Neural cell (in vitro differentiated cells): ENCODE results near the gene PDE1A. TPM values are rescaled to one million over a fixed set of nuclear protein-coding genes. Genes with fewer than 3 reads are reported as not detected.

Experiments used
- H2AFZ ChIP-seq: fragments of 200-600, 300-800 bp; sonication (generic), shearing (Covaris generic); 2 replicates; pipeline ENCODE4 v1.6.0; 2014; ENCODE audit warnings: low read depth, mild to moderate bottlenecking, antibody characterized with exemption, low read length, moderate library complexity
- H3F3A ChIP-seq: fragments of 200-600 bp; shearing (Covaris generic); 2 replicates; pipeline ENCODE4 v1.6.1; 2016; ENCODE audit warnings: mild to moderate bottlenecking, moderate library complexity, mixed read lengths, antibody characterized with exemption, low read length; ENCODE audit not compliant: insufficient read depth, poor library complexity, severe bottlenecking
- H3K27ac ChIP-seq: fragments of 200-600, 300-800 bp; sonication (generic), shearing (Covaris generic); 2 replicates; pipeline ENCODE4 v1.5.1; 2014; ENCODE audit warnings: mild to moderate bottlenecking, low read length, moderate library complexity
- H3K27me3 ChIP-seq: fragments of 300-800, 200-600 bp; sonication (generic), shearing (Covaris generic); 2 replicates; pipeline ENCODE4 v1.6.0; 2014; ENCODE audit warnings: mild to moderate bottlenecking, low read depth, low read length, moderate library complexity; ENCODE audit not compliant: insufficient read depth
- H3K36me3 ChIP-seq: fragments of 300-800, 200-600 bp; sonication (generic), shearing (Covaris generic); 2 replicates; pipeline ENCODE4 v1.5.1; 2014; ENCODE audit warnings: mild to moderate bottlenecking, antibody characterized with exemption, low read length, moderate library complexity; ENCODE audit not compliant: insufficient read depth
- H3K4me2 ChIP-seq: fragments of 300-800, 200-600 bp; sonication (generic), shearing (Covaris generic); 2 replicates; pipeline ENCODE4 v1.6.0; 2014; ENCODE audit warnings: mild to moderate bottlenecking, low read length
- H3K4me3 ChIP-seq: fragments of 300-800, 200-600 bp; sonication (generic), shearing (Covaris generic); 2 replicates; pipeline ENCODE4 v1.5.1; 2014; ENCODE audit warnings: mild to moderate bottlenecking, low read length, moderate library complexity
- H3K79me2 ChIP-seq: fragments of 200-600 bp; shearing (Covaris generic); replicated peaks from 2 replicates; pipeline ENCODE4 v1.6.0; 2014; ENCODE audit warnings: mild to moderate bottlenecking, low read length, moderate library complexity; ENCODE audit not compliant: insufficient read depth
- H3K9ac ChIP-seq: fragments of 300-800, 200-600 bp; sonication (generic), shearing (Covaris generic); 2 replicates; pipeline ENCODE4 v1.6.1; 2016; ENCODE audit warnings: mild to moderate bottlenecking, low read length, mixed read lengths
- H3K9me2 ChIP-seq: fragments of 200-600 bp; shearing (Covaris generic); 2 replicates; pipeline ENCODE4 v1.6.1; 2016; ENCODE audit warnings: mild to moderate bottlenecking, low read length, mixed read lengths; ENCODE audit not compliant: insufficient read depth
- H3K9me3 ChIP-seq: fragments of 200-600, 300-800 bp; sonication (generic), shearing (Covaris generic); 2 replicates; pipeline ENCODE4 v1.6.1; 2016; ENCODE audit warnings: mild to moderate bottlenecking, mixed run types, low read length, moderate library complexity, mixed read lengths
- H4K20me1 ChIP-seq: fragments of 200-600 bp; shearing (Covaris generic); 2 replicates; pipeline ENCODE4 v1.6.1; 2016; ENCODE audit warnings: mild to moderate bottlenecking, mixed run types; ENCODE audit not compliant: insufficient read depth
- EP300 ChIP-seq: fragments of 450-650 bp; conservative IDR thresholded peaks from 2 replicates; pipeline ENCODE4 v1.6.1; 2014; ENCODE audit warnings: antibody characterized with exemption, mild to moderate bottlenecking, moderate library complexity; ENCODE audit not compliant: poor library complexity, severe bottlenecking
- EZH2 ChIP-seq: fragments of 200-600, 300-800 bp; shearing (Covaris generic), sonication (generic); IDR thresholded peaks from 2 replicates; pipeline ENCODE4 v1.6.1; 2014; ENCODE audit warnings: antibody characterized with exemption, low read length, borderline replicate concordance, mild to moderate bottlenecking; ENCODE audit not compliant: insufficient read depth, poor library complexity, severe bottlenecking
- MXI1 ChIP-seq: fragments of 450-650 bp; conservative IDR thresholded peaks from 2 replicates; pipeline ENCODE4 v1.6.1; 2014; ENCODE audit warnings: antibody characterized with exemption, mild to moderate bottlenecking; ENCODE audit not compliant: poor library complexity, severe bottlenecking
- POLR2AphosphoS5 ChIP-seq: IDR thresholded peaks from 2 replicates; pipeline ENCODE4 v1.6.1; 2012
- RAD21 ChIP-seq: fragments of 450-650 bp; conservative IDR thresholded peaks from 2 replicates; pipeline ENCODE4 v1.6.1; 2014; ENCODE audit warnings: antibody characterized with exemption, mild to moderate bottlenecking, moderate library complexity
- SMC3 ChIP-seq: fragments of 450-650 bp; conservative IDR thresholded peaks from 2 replicates; pipeline ENCODE4 v1.6.1; 2014; ENCODE audit warnings: antibody characterized with exemption, mild to moderate bottlenecking, moderate library complexity; ENCODE audit not compliant: poor library complexity
- TAF1 ChIP-seq: IDR thresholded peaks from 2 replicates; pipeline ENCODE4 v1.6.1; 2012; ENCODE audit warnings: low read depth
- polyA plus RNA-seq: library from polyadenylated mRNA; depleted of rRNA; stranded (reverse); fragments of >200 nt; gene quantifications from 2 replicates; pipeline ENCODE4 v1.2.3, GENCODE V29; 2014
- TF ChIP-seq, protein P1 (sequence below): fragments of 450-650 bp; IDR thresholded peaks from 2 replicates; pipeline ENCODE4 v1.5.1; 2014; ENCODE audit warnings: antibody characterized with exemption, mild to moderate bottlenecking, moderate library complexity; ENCODE audit not compliant: poor library complexity, severe bottlenecking
- TF ChIP-seq, protein P2 (sequence below): IDR thresholded peaks from 2 replicates; pipeline ENCODE4 v1.6.1; 2012; ENCODE audit warnings: borderline replicate concordance

PDE1A gene
- polyA plus RNA-seq, 1 donor from 2014 or later = 1.6 TPM

DNA sequence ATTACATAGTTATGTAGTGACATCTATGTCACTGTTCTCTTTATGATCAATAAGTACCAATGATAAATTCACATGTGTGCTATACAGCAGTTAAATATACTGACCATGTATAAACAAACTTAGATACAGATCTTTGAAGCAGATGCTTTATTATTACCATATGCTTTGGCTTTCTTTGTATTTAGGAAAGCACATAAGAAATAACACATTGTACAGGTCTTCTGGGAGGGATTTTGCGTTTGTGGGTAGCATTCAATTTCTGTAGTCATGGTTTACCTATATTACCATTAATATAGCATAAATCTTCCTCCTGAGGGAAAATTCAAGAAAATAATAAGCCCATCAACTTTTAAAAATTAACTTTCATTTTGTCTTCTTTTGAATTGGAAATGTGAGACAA is 1.6 kb upstream of the PDE1A start:
- Histone ChIP-seq H3K4me3 (no peak overlapping the region), H2AFZ (no peak overlapping the region), H3K27me3 (no peaks in the 10 kb centered on the region), H3K27ac (no peak overlapping the region), H3F3A (no peaks in the 10 kb centered on the region), H3K9me2 (no peaks in the 10 kb centered on the region), H3K79me2 (no peaks in the 10 kb centered on the region), H3K9me3 (no peaks in the 10 kb centered on the region), H3K36me3 (no peaks in the 10 kb centered on the region), H3K4me2 (no peak overlapping the region), H3K9ac (no peak overlapping the region), H4K20me1 (no peaks in the 10 kb centered on the region)
- TF ChIP-seq, protein P1, sequence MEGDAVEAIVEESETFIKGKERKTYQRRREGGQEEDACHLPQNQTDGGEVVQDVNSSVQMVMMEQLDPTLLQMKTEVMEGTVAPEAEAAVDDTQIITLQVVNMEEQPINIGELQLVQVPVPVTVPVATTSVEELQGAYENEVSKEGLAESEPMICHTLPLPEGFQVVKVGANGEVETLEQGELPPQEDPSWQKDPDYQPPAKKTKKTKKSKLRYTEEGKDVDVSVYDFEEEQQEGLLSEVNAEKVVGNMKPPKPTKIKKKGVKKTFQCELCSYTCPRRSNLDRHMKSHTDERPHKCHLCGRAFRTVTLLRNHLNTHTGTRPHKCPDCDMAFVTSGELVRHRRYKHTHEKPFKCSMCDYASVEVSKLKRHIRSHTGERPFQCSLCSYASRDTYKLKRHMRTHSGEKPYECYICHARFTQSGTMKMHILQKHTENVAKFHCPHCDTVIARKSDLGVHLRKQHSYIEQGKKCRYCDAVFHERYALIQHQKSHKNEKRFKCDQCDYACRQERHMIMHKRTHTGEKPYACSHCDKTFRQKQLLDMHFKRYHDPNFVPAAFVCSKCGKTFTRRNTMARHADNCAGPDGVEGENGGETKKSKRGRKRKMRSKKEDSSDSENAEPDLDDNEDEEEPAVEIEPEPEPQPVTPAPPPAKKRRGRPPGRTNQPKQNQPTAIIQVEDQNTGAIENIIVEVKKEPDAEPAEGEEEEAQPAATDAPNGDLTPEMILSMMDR = no peak
- TF ChIP-seq POLR2AphosphoS5 (no peak), SMC3 (no peak), TAF1 (no peak), EP300 (no peak), EZH2 (no peak), RAD21 (no peak), MXI1 (no peak)
- TF ChIP-seq, protein P2, sequence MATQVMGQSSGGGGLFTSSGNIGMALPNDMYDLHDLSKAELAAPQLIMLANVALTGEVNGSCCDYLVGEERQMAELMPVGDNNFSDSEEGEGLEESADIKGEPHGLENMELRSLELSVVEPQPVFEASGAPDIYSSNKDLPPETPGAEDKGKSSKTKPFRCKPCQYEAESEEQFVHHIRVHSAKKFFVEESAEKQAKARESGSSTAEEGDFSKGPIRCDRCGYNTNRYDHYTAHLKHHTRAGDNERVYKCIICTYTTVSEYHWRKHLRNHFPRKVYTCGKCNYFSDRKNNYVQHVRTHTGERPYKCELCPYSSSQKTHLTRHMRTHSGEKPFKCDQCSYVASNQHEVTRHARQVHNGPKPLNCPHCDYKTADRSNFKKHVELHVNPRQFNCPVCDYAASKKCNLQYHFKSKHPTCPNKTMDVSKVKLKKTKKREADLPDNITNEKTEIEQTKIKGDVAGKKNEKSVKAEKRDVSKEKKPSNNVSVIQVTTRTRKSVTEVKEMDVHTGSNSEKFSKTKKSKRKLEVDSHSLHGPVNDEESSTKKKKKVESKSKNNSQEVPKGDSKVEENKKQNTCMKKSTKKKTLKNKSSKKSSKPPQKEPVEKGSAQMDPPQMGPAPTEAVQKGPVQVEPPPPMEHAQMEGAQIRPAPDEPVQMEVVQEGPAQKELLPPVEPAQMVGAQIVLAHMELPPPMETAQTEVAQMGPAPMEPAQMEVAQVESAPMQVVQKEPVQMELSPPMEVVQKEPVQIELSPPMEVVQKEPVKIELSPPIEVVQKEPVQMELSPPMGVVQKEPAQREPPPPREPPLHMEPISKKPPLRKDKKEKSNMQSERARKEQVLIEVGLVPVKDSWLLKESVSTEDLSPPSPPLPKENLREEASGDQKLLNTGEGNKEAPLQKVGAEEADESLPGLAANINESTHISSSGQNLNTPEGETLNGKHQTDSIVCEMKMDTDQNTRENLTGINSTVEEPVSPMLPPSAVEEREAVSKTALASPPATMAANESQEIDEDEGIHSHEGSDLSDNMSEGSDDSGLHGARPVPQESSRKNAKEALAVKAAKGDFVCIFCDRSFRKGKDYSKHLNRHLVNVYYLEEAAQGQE = no peak

DNA sequence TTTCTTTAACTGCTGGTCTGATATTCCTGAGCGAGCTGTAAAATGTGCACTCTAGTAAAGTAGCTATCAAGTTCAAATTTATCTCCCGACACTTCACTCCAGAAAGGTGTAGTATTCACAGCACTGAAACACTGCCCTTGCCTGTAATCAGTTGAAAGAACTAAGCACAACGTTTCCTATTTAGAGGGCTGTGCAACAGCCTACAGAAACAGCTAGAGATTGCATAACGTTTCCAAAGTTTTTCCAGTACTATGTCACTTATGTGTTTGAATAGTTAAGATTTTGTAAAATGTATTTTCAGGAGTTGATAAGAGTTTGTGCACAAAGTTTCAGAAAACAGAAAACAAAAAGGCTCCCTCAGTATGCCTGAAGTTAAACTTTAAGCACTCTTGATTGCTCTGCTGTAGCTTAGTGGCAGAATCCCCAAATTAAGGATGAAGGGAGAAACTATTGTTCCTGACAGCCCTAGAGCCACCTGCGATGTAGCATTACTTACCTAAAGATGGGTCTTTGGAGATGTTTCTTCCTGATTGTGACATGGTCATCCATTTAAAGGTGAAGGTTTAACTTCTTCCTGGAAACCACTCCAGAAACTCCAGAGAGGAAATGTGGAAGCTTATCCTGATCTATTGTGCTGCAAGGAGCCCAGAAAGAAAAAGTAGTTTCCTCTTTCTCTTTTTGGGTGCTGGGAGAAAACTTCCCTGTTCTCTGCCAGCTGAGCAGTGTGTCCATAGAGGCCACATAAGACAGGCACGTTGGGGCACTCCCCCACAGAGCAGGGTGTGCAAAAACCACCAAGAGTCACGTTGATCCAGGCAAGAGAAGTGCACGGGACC is 536 bp downstream of the PDE1A start:
- no peaks in the 10 kb centered on the region for H3K9me3 ChIP-seq
- H3K4me3 ChIP-seq = no peak overlapping the region
- H3K9ac ChIP-seq = no peak overlapping the region
- no peaks in the 10 kb centered on the region for H4K20me1 ChIP-seq
- no peaks in the 10 kb centered on the region for H3K36me3 ChIP-seq
- no peak overlapping the region for H3K27ac ChIP-seq
- H3K4me2 ChIP-seq = no peak overlapping the region
- no peaks in the 10 kb centered on the region for H3F3A ChIP-seq
- no peaks in the 10 kb centered on the region for H3K9me2 ChIP-seq
- TF ChIP-seq RAD21 (no peak), EZH2 (no peak), POLR2AphosphoS5 (no peak), EP300 (no peak), MXI1 (no peak), SMC3 (no peak), TAF1 (no peak)
- TF ChIP-seq, protein P2 = no peak
- TF ChIP-seq, protein P1 = no peak
- no peaks in the 10 kb centered on the region for H3K27me3 ChIP-seq
- H3K79me2 ChIP-seq = no peaks in the 10 kb centered on the region
- H2AFZ ChIP-seq = no peak overlapping the region
